Measurements from ENCODE around the gene FOXRED1. TPM values are rescaled to one million over a fixed set of nuclear protein-coding genes. Genes with fewer than 3 reads are reported as not detected.

FOXRED1 gene
- total and polyA plus RNA-seq, 2 of the 4 experiments (the other 2 are of a cell fraction) = 15.1 to 28.3 TPM

DNA sequence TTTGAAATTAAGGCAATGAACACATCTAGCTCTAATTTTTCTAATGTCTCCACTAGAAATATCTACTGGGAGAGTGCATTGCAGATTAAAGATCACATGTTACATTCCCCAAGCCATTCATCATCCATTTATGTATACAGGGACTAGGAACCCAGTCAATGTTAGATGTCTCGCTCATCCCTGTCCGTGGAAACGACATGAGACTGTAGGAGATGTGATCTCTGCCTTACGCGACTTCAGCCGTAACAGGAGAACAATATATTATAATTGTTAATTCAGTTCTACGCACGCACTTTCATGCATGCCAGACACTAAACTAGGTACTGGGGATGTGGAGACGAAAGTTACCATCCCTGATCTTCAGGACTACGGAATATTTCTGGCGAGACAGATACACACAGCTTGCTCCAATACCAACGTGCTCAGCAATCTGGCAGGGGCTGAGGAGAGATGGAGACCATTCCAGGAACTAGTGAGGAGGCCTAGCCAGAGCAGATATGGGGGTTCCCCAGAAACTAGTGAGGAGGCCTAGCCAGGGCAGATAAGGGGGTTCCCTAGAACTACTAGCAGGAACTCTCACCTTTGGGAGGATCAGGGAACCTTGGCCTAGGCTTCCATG, 35.6 kb downstream of the FOXRED1 start:
- peak; percentile 31 for ATAC-seq (ENCODE audit: low read depth)
- H3K79me1 ChIP-seq (ENCODE audit: low read depth in 1 of 2, low read length in 2 of 2) = peaks cover 12 to 23% of the 10 kb centered on the region in 2 experiments
- ChIA-PET CTCF (interaction anchor here (1.2 kb wide), 1 partner anchor 176 kb away, joined by 6 read pairs; no protein-coding TSS in a partner anchor), POLR2A (ENCODE audit: unreplicated experiment) (interaction anchor here (0.9 kb wide), 1 partner anchor 341 kb away, joined by 3 read pairs; no protein-coding TSS in a partner anchor)
- in situ Hi-C loops (cut with MboI; ENCODE audit: low sequenced_read_pairs) = loop anchor here (10.0 to 25.0 kb wide), 4 partner anchors 300 to 1033 kb away; no protein-coding TSS in a partner anchor
- no peaks in the 10 kb centered on the region for H3K9me3 ChIP-seq (ENCODE audit: control insufficient read depth, insufficient read depth, low read length)
- no peak for DNase-seq
- no peaks in the 10 kb centered on the region for H3K9me1 ChIP-seq (ENCODE audit: insufficient read depth, low read length)
- peaks cover 3% of the 10 kb centered on the region; the same call in 1 of the 2 replicates for H3K4me1 ChIP-seq (ENCODE audit: control insufficient read depth, insufficient read depth, low read length)
- peak overlapping the region; percentile 69; the same call in 1 of the 2 replicates for H3K14ac ChIP-seq (replicated peaks; ENCODE audit: low read depth, low read length)
- intact Hi-C loops (cut with micrococcal nuclease) = loop anchor here (1.0 to 10.0 kb wide), 2 partner anchors 14 to 1730 kb away; no protein-coding TSS in a partner anchor
- BruUV-seq (replicated peaks) = no TSS peak
- peak overlapping the region; percentile 13 for H2BK5ac ChIP-seq (ENCODE audit: low read depth, low read length, poor library complexity, severe bottlenecking)
- 0 out of 3 replicates have a peak overlapping the region, but pooled peaks have one; percentile 27 for H2BK15ac ChIP-seq (ENCODE audit: low read depth, low read length)
- peak overlapping the region; percentile 79 for H3K23ac ChIP-seq (ENCODE audit: low read depth, low read length)
- 0 out of 2 replicates have a peak, but pooled peaks cover 2% of the 10 kb centered on the region for H3K36me3 ChIP-seq (ENCODE audit: control insufficient read depth, insufficient read depth, low read length)
- H4K5ac ChIP-seq (ENCODE audit: low read depth, low read length) = peak overlapping the region; percentile 77
- dilution Hi-C loops (cut with HindIII; ENCODE audit: low sequenced_read_pairs, unreplicated experiment) = no loop called here
- H3K4me2 ChIP-seq (ENCODE audit: low read depth, low read length) = peak overlapping the region; percentile 64
- H4K91ac ChIP-seq (ENCODE audit: insufficient read depth, low read depth, low read length) = peak overlapping the region; percentile 16
- 0 out of 2 replicates have a peak overlapping the region, but pooled peaks have one; percentile 11 for H2BK20ac ChIP-seq (ENCODE audit: low read depth, low read length)
- 0 out of 2 replicates have a peak overlapping the region, but pooled peaks have one; percentile 0 for H2BK120ac ChIP-seq (ENCODE audit: low read depth, low read length)
- peak overlapping the region; percentile 69 for H3K4ac ChIP-seq (ENCODE audit: low read depth, low read length)
- no peaks in the 10 kb centered on the region for H3K27me3 ChIP-seq (ENCODE audit: control insufficient read depth, insufficient read depth, low read length)
- H4K20me1 ChIP-seq (ENCODE audit: insufficient read depth, low read length) = no peaks in the 10 kb centered on the region
- H3K4me3 ChIP-seq (ENCODE audit: insufficient read depth, low read depth, low read length) = peak overlapping the region; percentile 55
- no peak overlapping the region for H3K18ac ChIP-seq (ENCODE audit: low read depth, low read length)
- H3K9ac ChIP-seq (ENCODE audit: low read depth, low read length) = peak overlapping the region; percentile 76
- H4K8ac ChIP-seq (ENCODE audit: low read depth in 2 of 2, low read length in 2 of 2) = peak overlapping the region; percentile 94 to 99
- H3K56ac ChIP-seq (ENCODE audit: extremely low read depth, insufficient read depth, low read length) = peak overlapping the region; percentile 92
- H2AK9ac ChIP-seq (replicated peaks; ENCODE audit: low read depth, low read length, poor library complexity) = peak overlapping the region; percentile 86
- H3K27ac ChIP-seq (ENCODE audit: insufficient read depth, low read length) = peak overlapping the region; percentile 81; the same call in 1 of the 2 replicates
- peak overlapping the region; percentile 100 for H2AFZ ChIP-seq (replicated peaks; ENCODE audit: low read length, poor library complexity)
- WGBS, 2 experiments (ENCODE audit: extremely low coverage in 2 of 2, insufficient read length in 1 of 2) = 0% methylated on average over 1 of the region's 12 CpGs; no CpG with 5 or more reads in 1 of the 2 experiments
- no peak for TF ChIP-seq BHLHE40 (IDR thresholded peaks at IDR 0.05; ENCODE audit: low read depth, low read length)
- TF ChIP-seq CEBPB (IDR thresholded peaks at IDR 0.05; ENCODE audit: low read depth, low read length) = no peak
- H2AK5ac ChIP-seq (ENCODE audit: low read depth, low read length) = peak overlapping the region; percentile 75; the same call in 1 of the 2 replicates

All from IMR-90 (cell line).